Testis (tissue), 2 donors: Measurements from ENCODE around the gene WBP1.

Experiments
- CTCF ChIP-seq, 3 experiments: fragments of 450-650 bp in 2 of 3; fragments of 200-600 bp in 1 of 3; sonication (generic) in 1 of 3; IDR thresholded peaks; one replicate each; pipeline ENCODE4 v1.5.1; 2016 to 2019; ENCODE audit warnings: antibody characterized with exemption in 3 of 3, mild to moderate bottlenecking in 2 of 3, moderate library complexity in 1 of 3
- POLR2A ChIP-seq: fragments of 450-650 bp; IDR thresholded peaks from one replicate; pipeline ENCODE4 v1.6.1; 2017; ENCODE audit warnings: antibody characterized with exemption, mild to moderate bottlenecking, moderate library complexity

DNA sequence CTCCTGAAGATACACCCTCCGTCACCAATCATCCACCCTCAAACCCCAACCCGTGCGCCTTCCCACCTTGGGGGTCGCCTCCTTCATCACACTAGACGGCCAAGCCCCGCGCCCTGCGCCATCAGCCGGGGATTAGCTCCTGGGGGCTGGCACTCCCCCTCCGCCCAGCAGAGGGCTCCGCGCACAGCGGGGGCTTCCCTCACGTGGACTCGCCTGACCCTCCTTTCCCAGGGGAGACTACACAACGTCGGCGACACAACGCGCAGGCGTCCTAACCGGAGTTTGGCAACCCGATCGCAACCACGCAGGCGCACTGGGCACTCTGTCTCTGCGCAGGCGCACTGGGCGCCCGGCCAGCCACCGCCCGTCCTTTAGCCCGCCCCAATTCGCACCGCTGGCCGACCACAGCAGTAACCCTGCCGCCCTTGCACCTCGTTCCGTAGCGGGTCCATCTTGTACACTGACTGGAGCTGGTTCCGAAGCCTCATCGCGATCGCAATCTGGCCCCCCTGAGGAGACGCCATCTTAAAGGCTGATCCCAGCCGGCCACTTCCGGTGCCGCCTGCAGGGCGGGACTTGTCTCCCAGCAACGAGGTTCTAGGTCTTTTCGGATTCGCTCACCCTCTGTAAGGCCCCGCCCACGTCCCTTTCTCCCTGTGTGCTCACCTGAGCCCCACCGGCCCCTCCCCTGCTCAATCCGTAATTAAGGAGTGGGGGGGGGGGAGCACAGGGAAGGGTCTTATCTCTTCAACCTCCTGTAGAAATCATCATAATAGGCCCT, 49.1 kb downstream of the WBP1 start, which contains the start of gene PCGF1:
- TF ChIP-seq POLR2A (no peak), CTCF (IDR thresholded peaks at IDR 0.05) (peak in 2 of 3 experiments; percentile 1 to 15)
